ENCODE measurements around the gene OTOR.

The OTOR gene

DNA sequence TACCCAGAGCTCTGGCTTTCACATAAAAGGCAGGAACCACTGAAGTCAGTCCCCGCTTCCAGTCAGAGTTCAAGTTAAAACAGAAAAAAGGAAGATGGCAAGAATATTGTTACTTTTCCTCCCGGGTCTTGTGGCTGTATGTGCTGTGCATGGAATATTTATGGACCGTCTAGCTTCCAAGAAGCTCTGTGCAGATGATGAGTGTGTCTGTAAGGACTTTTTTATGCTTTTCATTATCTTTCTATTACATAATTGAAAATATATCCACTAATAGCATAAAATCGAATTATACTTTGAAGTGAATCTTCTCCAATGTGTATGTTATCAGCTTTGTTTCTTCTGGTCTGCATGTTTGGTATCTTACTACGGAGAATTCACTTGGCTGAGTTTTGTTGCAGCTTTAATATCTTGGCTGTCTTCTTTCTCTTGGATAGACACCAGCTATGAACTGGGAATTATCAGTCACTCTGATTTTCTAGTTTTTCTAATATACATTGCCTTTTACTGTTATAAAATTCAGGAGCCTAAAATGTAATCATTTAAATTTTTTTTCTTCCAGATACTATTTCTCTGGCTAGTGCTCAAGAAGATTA lies at the start of gene OTOR:
Gene OTOR, plus strand, starts transcription at position 51 of the 593 bp plus-strand sequence. Its CDS starts 44 bp downstream, at position 95.
- DNase-seq: no peak

GRCh38 chr20:16699293-16699692 lies 48.9 kb upstream of the OTOR start:
- no peak for DNase-seq

DNA sequence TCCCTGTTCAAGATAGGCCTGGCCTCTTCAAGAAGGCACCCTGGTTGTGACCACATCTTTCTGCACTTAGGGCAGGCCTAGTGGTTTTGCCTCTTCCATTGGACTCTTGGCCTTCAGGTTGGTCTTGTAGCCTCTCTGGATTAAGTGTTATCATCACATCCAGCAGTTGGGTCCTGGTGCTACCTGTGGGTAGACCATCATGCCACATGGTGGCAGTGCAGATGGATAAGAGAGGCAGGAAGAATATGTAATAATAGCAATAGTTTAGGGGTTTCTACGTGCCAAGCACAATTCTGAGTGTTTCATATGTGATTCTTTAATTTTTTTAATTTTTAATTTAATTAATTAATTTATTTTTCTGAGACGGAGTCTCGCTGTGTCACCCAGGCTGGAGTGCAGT lies 46.9 kb upstream of the OTOR start:
- DNase-seq: no peak

GRCh38 chr20:16703570-16703969 lies 44.6 kb upstream of the OTOR start:
- no peak for DNase-seq

GRCh38 chr20:16707674-16708073 lies 40.5 kb upstream of the OTOR start:
- DNase-seq: no peak

- no peak for DNase-seq
Measured at GRCh38 chr20:16708602-16709001, 39.6 kb upstream of the OTOR start.

DNA sequence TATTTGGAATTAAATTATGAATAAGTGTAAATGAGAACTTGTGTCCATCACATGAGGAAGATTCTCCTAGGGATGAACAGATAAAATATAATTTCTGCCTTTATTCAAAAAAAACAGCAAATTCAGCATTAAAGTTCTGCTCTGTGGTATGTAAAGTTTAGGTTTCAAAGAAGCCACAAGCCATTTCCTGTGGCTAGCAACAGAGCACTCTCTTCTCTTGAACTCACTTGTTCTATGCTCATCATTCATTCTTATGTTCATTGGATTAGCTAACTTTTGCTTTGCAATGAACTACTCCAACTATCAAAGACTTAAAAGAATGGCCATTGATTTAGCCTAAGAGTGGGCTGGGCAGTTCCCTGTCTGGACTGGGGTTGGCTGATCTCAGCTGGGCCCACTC lies 39.1 kb upstream of the OTOR start:
- no peak for DNase-seq

- no peak for DNase-seq
Measured at GRCh38 chr20:16710781-16711180, 37.4 kb upstream of the OTOR start.

DNA sequence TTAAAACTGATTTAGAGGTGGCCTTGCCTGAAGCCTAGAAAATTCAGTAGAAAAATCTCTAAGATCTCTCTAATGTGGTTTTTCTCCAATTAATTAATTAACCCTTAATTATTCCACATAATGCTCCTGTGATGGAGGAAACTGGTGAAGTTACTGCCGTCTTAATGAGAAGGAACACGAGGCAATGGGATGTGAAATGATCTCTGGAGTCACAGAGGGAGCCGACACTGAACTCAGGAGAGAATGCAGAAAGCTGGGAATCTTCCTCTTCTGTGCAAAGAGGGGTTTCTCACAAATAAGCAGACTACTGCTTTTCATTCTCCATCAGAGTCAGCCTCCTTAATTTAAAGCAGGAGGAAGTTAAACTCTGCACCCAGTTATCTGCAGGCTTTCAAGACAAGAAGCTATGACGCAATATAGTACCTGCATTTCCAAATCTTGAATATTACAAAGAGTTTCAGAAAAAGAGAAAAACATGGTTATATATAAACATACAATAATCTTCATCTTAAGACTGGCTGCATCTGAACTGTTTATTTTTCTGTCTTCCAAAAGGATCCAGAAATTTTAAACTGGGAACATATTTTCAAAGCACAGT lies 36.4 kb upstream of the OTOR start:
- DNase-seq: no peak

GRCh38 chr20:16712511-16712947 lies 35.6 kb upstream of the OTOR start:
- no peak for DNase-seq

- DNase-seq: no peak
Measured at GRCh38 chr20:16713066-16713465, 35.1 kb upstream of the OTOR start.

- DNase-seq: no peak
Measured at GRCh38 chr20:16714242-16714641, 33.9 kb upstream of the OTOR start.

- no peak for DNase-seq
Measured at GRCh38 chr20:16714751-16715150, 33.4 kb upstream of the OTOR start.

GRCh38 chr20:16719421-16719820 lies 28.7 kb upstream of the OTOR start:
- DNase-seq: no peak

DNA sequence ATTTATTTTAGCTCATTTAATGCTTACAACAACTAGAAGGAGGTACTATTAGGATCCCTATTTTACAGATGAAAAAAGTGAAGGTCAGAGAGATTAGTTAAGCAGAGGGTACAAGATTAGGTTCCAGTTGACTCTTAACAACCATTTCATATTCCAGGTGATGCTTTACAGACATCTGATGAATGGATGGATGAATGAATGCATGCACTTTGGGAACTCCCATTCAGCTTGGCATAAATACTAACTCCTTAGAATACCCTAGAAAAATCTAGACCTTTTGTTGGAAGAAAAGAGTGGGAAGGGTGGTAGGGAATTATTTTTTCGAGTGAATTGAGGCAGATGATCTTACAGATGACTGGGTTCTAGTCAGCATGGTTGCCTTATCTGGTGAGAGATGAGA lies 19.1 kb upstream of the OTOR start:
- DNase-seq: no peak

DNA sequence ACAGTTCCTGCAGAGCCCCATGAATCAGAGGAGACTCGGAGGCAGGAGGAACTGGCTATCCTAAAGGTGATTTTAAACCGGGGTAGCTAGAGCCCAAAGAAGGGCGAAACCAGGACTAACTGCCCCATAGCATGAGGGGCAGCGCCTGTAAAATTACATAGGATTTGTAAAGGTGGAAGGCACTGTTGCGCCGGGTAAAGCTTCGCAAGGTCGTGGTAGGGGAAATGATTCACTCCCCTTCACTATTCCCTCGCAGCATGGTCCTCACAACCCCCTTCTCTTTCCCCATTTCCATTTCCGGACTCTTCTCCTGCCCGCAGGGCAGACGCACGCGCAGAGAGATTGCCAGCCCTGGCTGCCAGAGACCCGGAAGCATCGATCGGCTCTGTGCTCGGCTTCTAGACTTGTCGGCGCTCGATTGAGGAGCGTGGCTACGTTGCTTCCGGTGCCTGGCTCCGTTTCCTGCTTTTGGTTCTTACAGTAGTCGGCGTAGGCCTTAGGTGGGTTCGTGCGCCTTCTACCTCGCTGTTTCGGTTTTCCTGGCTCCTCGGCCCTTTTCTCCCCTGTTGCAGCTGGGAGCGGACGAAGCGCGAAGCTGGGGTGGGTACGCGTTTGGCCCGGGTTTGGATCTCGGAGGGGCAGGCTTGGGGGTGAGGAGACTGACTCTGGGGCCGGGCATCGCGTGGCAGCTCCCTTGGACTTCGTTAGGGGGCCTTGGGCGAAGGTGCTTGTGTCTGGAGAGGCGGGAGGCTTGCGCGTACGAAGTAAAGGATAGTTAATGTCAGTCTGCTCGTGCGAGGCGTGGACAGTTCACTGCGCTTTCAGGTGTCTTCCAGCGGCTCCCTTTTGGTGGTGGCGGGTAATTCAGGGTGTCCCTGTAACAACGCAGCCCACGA lies 18.3 kb upstream of the OTOR start, which contains the start of gene SNRPB2:
Gene SNRPB2, plus strand, starts transcription at position 462 of the 896 bp plus-strand sequence. CDS start 1,677 bp downstream, outside the sequence.
- DNase-seq: peak; percentile 93

GRCh38 chr20:16732506-16733152 lies 15.5 kb upstream of the OTOR start:
- DNase-seq: peak; percentile 27

GRCh38 chr20:16740365-16741072 lies 7.6 kb upstream of the OTOR start:
- no peak for DNase-seq

DNA sequence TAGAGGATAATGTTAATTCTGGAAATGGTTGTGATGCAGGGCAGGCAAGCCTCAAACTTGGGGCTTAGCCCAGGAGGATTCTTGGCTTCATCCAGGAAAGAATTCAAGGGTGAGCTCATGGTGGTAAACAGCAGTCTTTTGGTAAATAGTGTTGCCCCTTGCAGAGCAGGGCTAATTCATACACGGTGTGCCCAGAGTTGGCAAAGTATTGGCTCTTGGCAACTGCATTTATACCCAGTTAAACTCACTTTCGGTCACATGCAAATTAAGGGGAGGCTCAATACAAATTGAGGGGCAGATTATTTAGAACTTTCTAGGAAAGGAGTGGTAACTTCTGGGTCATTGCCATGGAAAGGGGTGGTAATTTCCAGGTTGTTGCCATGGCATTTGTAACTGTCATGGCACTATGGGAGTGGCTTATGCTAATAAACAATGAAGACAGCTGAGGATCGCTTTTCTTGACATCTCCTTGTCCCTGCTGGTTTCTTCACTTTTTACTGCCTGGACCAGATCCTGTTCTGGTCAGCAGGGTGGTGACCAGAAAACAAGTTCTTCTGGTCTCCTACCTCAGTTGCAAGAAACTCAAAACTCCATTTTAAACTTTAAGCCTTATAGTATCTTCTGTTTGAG lies 3.9 kb upstream of the OTOR start:
- no peak for DNase-seq

DNA sequence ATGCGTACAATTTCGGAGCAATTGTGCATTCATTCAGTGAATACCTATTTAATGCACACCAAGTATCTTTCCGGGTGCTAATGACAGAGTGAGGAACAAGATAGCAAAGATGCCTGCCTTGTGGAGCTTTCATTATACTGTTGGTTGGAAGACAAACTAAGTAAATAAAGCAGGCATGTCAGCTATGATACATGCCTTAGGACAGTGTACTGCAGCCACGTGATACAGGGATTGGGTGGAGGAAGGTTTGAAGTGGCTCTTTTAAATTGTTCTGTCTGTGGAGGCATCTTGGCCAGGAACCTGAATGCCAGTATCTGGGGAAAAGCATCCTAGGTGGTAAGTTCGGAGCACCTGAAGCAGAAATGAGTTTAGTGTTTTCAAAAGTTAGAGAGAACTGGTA lies 3.0 kb upstream of the OTOR start:
- DNase-seq: no peak

DNA sequence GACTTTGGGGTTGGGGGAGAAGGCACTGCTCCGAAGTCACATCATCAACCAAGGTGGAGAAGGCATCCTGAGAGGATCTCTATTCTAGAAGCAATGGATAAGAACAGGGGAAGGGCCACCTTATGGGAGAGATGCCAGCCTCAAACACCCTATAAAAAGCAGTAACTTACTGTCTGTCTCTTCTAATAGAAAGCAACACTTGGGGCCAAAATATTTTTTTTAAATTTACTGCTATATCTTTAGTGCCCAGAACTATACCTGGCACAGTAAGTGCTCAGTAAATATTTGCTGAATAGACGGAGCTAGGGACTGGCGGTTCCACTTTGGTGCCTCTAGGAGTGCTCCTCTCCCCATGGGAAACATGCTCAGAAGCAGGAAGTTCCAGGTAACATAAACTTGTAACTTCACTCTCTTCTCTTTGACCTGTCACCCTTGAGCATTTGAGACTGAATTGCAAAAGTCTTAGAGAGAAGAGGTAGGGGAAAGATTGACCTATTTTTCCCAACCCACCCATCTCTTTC lies 807 bp upstream of the OTOR start:
- DNase-seq: no peak

DNA sequence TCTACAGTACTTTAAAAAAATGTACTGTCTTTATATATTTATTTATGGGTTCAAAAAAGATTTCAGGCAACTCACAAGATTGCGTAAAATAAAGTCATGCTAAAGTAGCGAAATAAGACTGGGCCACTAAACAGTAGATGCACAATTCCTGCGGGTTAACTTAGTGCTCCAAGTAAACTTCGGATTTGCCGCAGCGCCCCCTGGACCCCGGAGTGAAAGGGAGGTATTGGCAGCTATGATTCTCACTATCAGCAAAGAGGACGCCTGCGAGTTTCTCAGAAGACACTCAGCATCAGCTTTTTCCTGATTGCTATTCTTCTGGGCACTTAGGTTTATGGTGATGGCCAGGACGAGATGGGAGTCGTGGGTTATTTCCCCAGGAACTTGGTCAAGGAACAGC lies 1.4 kb downstream of the OTOR start:
- DNase-seq: no peak
